HEK293 (cell line): ENCODE measurements around the gene LRRK1.

Experiments used
- CTCF ChIA-PET: fragments of 350-600 bp; formaldehyde crosslinking; extraction: SDS; loops from one replicate; lab custom pipeline; 2021; ENCODE audit warnings: antibody characterized with exemption; lab: Yijun Ruan, JAX
- POLR2A ChIA-PET: fragments of 300-600 bp; formaldehyde crosslinking; extraction: SDS; loops from one replicate; lab custom pipeline; 2020; ENCODE audit warnings: antibody characterized with exemption, inconsistent platforms; lab: Yijun Ruan, JAX
- H3K27ac ChIP-seq: fragments of 200-500 bp; sonication (Bioruptor generic); 2 replicates; pipeline ENCODE4 v1.5.1; 2014; ENCODE audit warnings: low read depth, low read length, control low read depth, inconsistent platforms; ENCODE audit errors: extremely low read depth
- H3K36me3 ChIP-seq, 2 experiments: fragments of 200-500 bp in 1 of 2; sonication (Bioruptor generic) in 1 of 2; 1 replicate in 1 of 2; 2 replicates in 1 of 2; pipeline ENCODE4 v1.5.1; 2014 to 2017; ENCODE audit warnings: inconsistent platforms in 2 of 2, low read length in 2 of 2; ENCODE audit not compliant: control insufficient read depth in 2 of 2, insufficient read depth in 1 of 2
- H3K4me1 ChIP-seq: fragments of 200-500 bp; sonication (Bioruptor generic); 2 replicates; pipeline ENCODE4 v1.5.1; 2014; ENCODE audit warnings: mild to moderate bottlenecking, low read length, inconsistent platforms; ENCODE audit not compliant: control insufficient read depth, insufficient read depth
- H3K4me3 ChIP-seq: 2 replicates; pipeline ENCODE4 v1.5.1; 2011; ENCODE audit warnings: low read depth, mild to moderate bottlenecking, control low read depth, low read length, moderate library complexity
- H3K9me3 ChIP-seq: fragments of 200-500 bp; sonication (Bioruptor generic); 2 replicates; pipeline ENCODE4 v1.5.1; 2014; ENCODE audit warnings: low read depth, low read length, inconsistent platforms; ENCODE audit not compliant: control insufficient read depth, insufficient read depth
- KLF7 ChIP-seq: fragments of 450-650 bp; formaldehyde crosslinking; IDR thresholded peaks from 2 replicates; pipeline ENCODE4 v1.5.1; 2016; ENCODE audit warnings: missing biosample characterization, missing genetic modification characterization, borderline replicate concordance
- SP7 ChIP-seq: fragments of 450-650 bp; formaldehyde crosslinking; IDR thresholded peaks from 2 replicates; pipeline ENCODE4 v1.5.1; 2016; ENCODE audit warnings: missing biosample characterization, missing genetic modification characterization
- YY2 ChIP-seq: fragments of 450-650 bp; formaldehyde crosslinking; IDR thresholded peaks from 2 replicates; pipeline ENCODE4 v1.5.1; 2016; ENCODE audit warnings: missing biosample characterization, missing genetic modification characterization
- ZFP41 ChIP-seq: fragments of 450-650 bp; formaldehyde crosslinking; IDR thresholded peaks from 2 replicates; pipeline ENCODE4 v1.5.1; 2016; ENCODE audit warnings: missing biosample characterization, missing genetic modification characterization, borderline replicate concordance
- ZNF155 ChIP-seq: fragments of 450-650 bp; formaldehyde crosslinking; IDR thresholded peaks from 2 replicates; pipeline ENCODE4 v1.5.1; 2016; ENCODE audit warnings: missing biosample characterization, missing genetic modification characterization
- ZNF169 ChIP-seq: fragments of 450-650 bp; formaldehyde crosslinking; IDR thresholded peaks from 2 replicates; pipeline ENCODE4 v1.5.1; 2016; ENCODE audit warnings: missing biosample characterization, missing genetic modification characterization
- ZNF2 ChIP-seq: fragments of 450-650 bp; formaldehyde crosslinking; IDR thresholded peaks from 2 replicates; pipeline ENCODE4 v1.5.1; 2016; ENCODE audit warnings: missing biosample characterization, missing genetic modification characterization
- ZNF223 ChIP-seq: fragments of 450-650 bp; formaldehyde crosslinking; IDR thresholded peaks from 2 replicates; pipeline ENCODE4 v1.5.1; 2016; ENCODE audit warnings: missing biosample characterization, missing genetic modification characterization
- ZNF248 ChIP-seq: fragments of 450-650 bp; formaldehyde crosslinking; IDR thresholded peaks from 2 replicates; pipeline ENCODE4 v1.5.1; 2017; ENCODE audit warnings: missing biosample characterization, missing genetic modification characterization
- ZNF266 ChIP-seq: fragments of 450-650 bp; formaldehyde crosslinking; IDR thresholded peaks from 2 replicates; pipeline ENCODE4 v1.5.1; 2016; ENCODE audit warnings: missing biosample characterization, missing genetic modification characterization, low read depth
- ZNF335 ChIP-seq: fragments of 450-650 bp; formaldehyde crosslinking; conservative IDR thresholded peaks from 2 replicates; pipeline ENCODE4 v1.5.1; 2016; ENCODE audit warnings: missing biosample characterization, missing genetic modification characterization
- ZNF433 ChIP-seq: fragments of 450-650 bp; formaldehyde crosslinking; IDR thresholded peaks from 2 replicates; pipeline ENCODE4 v1.5.1; 2016; ENCODE audit warnings: missing biosample characterization, missing genetic modification characterization, low read depth
- ZNF501 ChIP-seq: fragments of 450-650 bp; formaldehyde crosslinking; IDR thresholded peaks from 2 replicates; pipeline ENCODE4 v1.5.1; 2016; ENCODE audit warnings: missing biosample characterization, missing genetic modification characterization
- ZNF629 ChIP-seq: fragments of 450-650 bp; formaldehyde crosslinking; IDR thresholded peaks from 2 replicates; pipeline ENCODE4 v1.5.1; 2017; ENCODE audit warnings: missing biosample characterization, missing genetic modification characterization
- ZSCAN16 ChIP-seq: fragments of 450-650 bp; formaldehyde crosslinking; IDR thresholded peaks from 2 replicates; pipeline ENCODE4 v1.5.1; 2016; ENCODE audit warnings: missing biosample characterization, missing genetic modification characterization
- TF ChIP-seq, protein P1 (sequence below): sonication (generic); formaldehyde crosslinking; IDR thresholded peaks from 2 replicates; pipeline ENCODE4 v1.8.1; 2022; ENCODE audit warnings: mild to moderate bottlenecking, moderate library complexity, missing genetic modification reagents
- TF ChIP-seq, protein P2 (sequence below): fragments of 450-650 bp; IDR thresholded peaks from 2 replicates; pipeline ENCODE4 v1.5.1; 2018; ENCODE audit warnings: missing biosample characterization, missing genetic modification characterization
- TF ChIP-seq, protein P3 (sequence below): fragments of 450-650 bp; formaldehyde crosslinking; IDR thresholded peaks from 2 replicates; pipeline ENCODE4 v1.5.1; 2016; ENCODE audit warnings: missing biosample characterization, missing genetic modification characterization
- TF ChIP-seq, protein P4 (sequence below): IDR thresholded peaks from 2 replicates; pipeline ENCODE4 v1.6.1; 2011; ENCODE audit warnings: mild to moderate bottlenecking, low read depth, low read length, borderline replicate concordance

LRRK1 gene

DNA sequence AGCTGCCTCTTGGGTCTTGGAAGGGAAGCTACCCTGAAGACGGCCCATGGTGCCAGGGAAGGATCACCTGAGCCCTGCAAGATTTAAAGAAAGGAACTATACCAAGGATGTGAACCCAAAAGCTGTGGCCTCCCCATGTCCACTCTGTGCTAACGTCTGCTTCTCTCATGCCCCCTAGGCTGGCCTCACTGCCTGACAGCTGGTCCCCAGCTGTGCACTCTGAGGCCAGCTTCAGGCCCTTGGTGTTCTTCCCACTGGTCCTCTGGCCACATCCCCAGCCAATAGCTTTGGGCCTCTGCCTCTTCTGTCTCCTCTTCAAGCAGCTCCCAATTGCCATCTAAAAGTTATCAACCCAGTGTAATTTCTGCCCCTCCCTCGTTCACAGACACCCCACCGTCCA, 5.2 kb upstream of the LRRK1 start:
- no peaks in the 10 kb centered on the region; the same call in 1 of the 2 replicates for H3K4me1 ChIP-seq
- TF ChIP-seq ZNF169 (tag by site-specific recombination) = no peak
- no peak for TF ChIP-seq ZNF335 (tag by site-specific recombination)
- no peak for TF ChIP-seq YY2
- TF ChIP-seq KLF7 (tag by site-specific recombination) = no peak
- no peak for TF ChIP-seq ZNF501 (tag by site-specific recombination)
- no peak for TF ChIP-seq ZNF2
- TF ChIP-seq, protein P1, sequence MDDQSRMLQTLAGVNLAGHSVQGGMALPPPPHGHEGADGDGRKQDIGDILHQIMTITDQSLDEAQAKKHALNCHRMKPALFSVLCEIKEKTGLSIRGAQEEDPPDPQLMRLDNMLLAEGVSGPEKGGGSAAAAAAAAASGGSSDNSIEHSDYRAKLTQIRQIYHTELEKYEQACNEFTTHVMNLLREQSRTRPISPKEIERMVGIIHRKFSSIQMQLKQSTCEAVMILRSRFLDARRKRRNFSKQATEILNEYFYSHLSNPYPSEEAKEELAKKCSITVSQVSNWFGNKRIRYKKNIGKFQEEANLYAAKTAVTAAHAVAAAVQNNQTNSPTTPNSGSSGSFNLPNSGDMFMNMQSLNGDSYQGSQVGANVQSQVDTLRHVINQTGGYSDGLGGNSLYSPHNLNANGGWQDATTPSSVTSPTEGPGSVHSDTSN (CRISPR knock-in tag) = no peak
- no peak for TF ChIP-seq ZSCAN16 (tag by site-specific recombination)
- TF ChIP-seq, protein P2, sequence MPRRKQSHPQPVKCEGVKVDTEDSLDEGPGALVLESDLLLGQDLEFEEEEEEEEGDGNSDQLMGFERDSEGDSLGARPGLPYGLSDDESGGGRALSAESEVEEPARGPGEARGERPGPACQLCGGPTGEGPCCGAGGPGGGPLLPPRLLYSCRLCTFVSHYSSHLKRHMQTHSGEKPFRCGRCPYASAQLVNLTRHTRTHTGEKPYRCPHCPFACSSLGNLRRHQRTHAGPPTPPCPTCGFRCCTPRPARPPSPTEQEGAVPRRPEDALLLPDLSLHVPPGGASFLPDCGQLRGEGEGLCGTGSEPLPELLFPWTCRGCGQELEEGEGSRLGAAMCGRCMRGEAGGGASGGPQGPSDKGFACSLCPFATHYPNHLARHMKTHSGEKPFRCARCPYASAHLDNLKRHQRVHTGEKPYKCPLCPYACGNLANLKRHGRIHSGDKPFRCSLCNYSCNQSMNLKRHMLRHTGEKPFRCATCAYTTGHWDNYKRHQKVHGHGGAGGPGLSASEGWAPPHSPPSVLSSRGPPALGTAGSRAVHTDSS (tag by site-specific recombination) = no peak
- no peak for TF ChIP-seq ZNF629 (tag by site-specific recombination)
- TF ChIP-seq, all 188 proteins: peak for 0
- H3K36me3 ChIP-seq = peaks cover 0 to 21% of the 10 kb centered on the region in 2 experiments; a peak in 1 of 3 replicates
- POLR2A ChIA-PET = no interaction called here
- H3K9me3 ChIP-seq = no peaks in the 10 kb centered on the region
- no peak overlapping the region for H3K27ac ChIP-seq
- CTCF ChIA-PET = interaction anchor here (0.5 to 8.7 kb wide), 3 partner anchors 25 to 144 kb away, joined by 3 to 159 read pairs (median 4); no protein-coding TSS in a partner anchor
- no peak overlapping the region for H3K4me3 ChIP-seq

DNA sequence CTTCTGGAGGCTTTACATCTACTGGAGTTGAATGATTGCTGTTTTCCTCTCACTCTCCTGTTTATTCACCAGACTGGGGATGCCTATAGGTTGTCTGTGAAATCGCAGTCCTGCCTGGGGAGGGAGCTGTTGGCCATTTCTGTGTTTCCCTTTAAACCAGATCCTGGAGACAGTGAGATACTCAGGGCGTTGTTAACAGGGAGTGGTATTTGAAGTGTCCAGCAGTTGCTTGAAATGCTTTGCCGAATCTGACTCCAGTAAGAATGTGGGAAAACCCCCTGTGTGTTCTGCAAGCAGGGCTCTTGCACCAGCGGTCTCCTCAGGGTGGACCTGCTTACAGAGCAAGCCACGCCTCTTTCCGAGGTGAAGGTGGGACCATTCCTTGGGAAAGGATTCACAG, 4.3 kb upstream of the LRRK1 start:
- POLR2A ChIA-PET = no interaction called here
- CTCF ChIA-PET = interaction anchor here (0.7 to 8.7 kb wide), 3 partner anchors 26 to 94 kb away, joined by 3 to 159 read pairs (median 4); no protein-coding TSS in a partner anchor

More for the DNA sequence above, 4.3 kb upstream of the LRRK1 start:
- TF ChIP-seq, protein P1 (CRISPR knock-in tag) = no peak
- TF ChIP-seq ZFP41 (no peak), SP7 (tag by site-specific recombination) (no peak), ZNF266 (tag by site-specific recombination) (no peak), ZNF248 (tag by site-specific recombination) (no peak), ZNF155 (tag by site-specific recombination) (no peak), ZNF223 (tag by site-specific recombination) (no peak), ZNF433 (tag by site-specific recombination) (no peak)
- TF ChIP-seq, protein P3, sequence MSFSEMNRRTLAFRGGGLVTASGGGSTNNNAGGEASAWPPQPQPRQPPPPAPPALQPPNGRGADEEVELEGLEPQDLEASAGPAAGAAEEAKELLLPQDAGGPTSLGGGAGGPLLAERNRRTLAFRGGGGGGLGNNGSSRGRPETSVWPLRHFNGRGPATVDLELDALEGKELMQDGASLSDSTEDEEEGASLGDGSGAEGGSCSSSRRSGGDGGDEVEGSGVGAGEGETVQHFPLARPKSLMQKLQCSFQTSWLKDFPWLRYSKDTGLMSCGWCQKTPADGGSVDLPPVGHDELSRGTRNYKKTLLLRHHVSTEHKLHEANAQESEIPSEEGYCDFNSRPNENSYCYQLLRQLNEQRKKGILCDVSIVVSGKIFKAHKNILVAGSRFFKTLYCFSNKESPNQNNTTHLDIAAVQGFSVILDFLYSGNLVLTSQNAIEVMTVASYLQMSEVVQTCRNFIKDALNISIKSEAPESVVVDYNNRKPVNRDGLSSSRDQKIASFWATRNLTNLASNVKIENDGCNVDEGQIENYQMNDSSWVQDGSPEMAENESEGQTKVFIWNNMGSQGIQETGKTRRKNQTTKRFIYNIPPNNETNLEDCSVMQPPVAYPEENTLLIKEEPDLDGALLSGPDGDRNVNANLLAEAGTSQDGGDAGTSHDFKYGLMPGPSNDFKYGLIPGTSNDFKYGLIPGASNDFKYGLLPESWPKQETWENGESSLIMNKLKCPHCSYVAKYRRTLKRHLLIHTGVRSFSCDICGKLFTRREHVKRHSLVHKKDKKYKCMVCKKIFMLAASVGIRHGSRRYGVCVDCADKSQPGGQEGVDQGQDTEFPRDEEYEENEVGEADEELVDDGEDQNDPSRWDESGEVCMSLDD = no peak
- TF ChIP-seq, protein P4, sequence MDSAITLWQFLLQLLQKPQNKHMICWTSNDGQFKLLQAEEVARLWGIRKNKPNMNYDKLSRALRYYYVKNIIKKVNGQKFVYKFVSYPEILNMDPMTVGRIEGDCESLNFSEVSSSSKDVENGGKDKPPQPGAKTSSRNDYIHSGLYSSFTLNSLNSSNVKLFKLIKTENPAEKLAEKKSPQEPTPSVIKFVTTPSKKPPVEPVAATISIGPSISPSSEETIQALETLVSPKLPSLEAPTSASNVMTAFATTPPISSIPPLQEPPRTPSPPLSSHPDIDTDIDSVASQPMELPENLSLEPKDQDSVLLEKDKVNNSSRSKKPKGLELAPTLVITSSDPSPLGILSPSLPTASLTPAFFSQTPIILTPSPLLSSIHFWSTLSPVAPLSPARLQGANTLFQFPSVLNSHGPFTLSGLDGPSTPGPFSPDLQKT = no peak
- H3K9me3 ChIP-seq = no peaks in the 10 kb centered on the region
- H3K36me3 ChIP-seq = peaks cover 0 to 12% of the 10 kb centered on the region in 2 experiments; a peak in 1 of 3 replicates
- H3K27ac ChIP-seq = no peak overlapping the region
- H3K4me1 ChIP-seq = no peaks in the 10 kb centered on the region; the same call in 1 of the 2 replicates
- no peak overlapping the region for H3K4me3 ChIP-seq
